Measurements from ENCODE around the gene TMEM126A.
A peak's percentile ranks its signal among the peaks of the same experiment; 100 is the strongest.
"Not testable (repeated sequence)": the region's sequence is repeated elsewhere in the genome, so short reads cannot be mapped to it uniquely, and the experiment has no call there.

The TMEM126A gene

DNA sequence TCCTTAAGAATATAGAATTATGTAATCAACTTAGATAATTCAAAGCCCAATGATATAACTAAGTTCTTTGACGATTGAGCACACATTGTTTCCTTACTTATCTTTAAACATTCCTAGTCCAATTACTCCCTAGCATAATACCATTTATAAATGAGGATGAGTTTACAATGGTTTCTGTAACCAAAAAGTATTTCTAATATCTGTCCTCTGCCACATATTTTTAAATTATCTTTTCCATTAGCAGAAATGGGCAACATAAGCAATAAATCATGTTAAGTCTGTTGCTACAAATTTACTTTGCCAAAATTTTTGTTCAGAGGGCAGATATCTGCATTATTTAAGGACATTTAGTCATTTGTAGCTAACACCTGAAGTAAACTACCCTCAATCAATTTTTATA, 10.4 kb downstream of the TMEM126A start:
- no peak for DNase-seq (ENCODE audit: low read depth)

DNA sequence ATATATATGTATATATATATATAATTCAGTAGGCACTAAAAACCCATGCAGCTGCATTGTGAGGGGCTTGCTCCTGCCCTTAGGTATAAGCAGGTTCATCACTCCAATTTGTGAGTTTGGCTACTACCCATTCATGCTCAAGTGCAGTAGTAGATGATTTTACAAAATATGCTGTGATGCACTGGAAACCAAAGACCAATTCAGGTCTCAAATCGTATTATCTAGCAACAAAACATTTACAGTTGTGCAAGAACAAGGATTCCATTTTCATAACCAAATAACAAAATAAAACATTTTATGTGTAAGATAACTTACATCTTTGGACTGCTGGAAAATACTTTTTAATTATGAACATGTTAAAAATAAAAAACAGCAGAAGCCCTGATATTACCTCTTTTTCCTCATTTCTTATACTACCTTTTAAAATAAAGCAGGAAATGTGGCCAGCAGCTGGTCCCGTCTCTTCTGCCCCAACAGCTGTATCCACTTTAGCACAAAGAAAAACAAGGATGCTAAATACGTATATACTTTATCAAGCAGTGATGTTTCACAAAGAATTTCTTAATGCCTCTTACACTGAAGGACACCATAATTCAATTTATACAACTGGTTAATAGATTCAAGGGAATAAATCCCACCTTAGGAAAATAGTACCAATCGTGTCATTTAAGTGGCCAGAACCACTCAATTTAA, 14.4 kb downstream of the TMEM126A start:
- DNase-seq (ENCODE audit: low read depth): no peak

DNA sequence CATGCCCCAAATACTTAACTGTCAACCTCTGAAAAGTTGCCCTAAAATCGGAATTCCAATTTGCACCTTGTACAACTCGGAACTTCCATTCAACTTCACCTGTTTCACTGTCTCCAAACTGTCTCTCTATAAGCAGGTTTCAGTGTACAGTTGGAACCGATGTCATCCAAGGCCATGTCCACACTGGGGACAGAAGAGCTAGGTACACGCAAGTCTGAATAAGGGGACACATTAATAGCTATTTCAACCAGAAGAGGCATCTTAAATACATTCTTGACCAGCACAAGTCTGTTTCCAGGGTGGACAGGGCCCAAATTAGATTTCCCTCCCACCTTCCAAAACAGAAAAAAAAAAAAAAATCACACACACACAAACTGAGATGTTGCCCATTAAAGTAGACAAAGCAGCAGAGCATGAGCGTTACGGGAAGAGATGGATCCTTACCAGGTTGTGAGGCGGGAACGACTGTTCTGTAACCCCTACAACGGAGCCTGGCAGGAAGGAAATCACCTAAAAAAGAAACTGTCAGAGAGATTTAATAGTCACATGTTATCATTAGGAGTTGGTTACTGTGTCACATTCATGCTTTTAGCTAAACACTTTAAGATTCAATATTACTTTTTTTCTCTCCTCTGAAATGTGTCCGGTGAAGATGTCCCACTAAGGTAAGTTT, 15.4 kb downstream of the TMEM126A start:
- no peak for DNase-seq (ENCODE audit: low read depth)

DNA sequence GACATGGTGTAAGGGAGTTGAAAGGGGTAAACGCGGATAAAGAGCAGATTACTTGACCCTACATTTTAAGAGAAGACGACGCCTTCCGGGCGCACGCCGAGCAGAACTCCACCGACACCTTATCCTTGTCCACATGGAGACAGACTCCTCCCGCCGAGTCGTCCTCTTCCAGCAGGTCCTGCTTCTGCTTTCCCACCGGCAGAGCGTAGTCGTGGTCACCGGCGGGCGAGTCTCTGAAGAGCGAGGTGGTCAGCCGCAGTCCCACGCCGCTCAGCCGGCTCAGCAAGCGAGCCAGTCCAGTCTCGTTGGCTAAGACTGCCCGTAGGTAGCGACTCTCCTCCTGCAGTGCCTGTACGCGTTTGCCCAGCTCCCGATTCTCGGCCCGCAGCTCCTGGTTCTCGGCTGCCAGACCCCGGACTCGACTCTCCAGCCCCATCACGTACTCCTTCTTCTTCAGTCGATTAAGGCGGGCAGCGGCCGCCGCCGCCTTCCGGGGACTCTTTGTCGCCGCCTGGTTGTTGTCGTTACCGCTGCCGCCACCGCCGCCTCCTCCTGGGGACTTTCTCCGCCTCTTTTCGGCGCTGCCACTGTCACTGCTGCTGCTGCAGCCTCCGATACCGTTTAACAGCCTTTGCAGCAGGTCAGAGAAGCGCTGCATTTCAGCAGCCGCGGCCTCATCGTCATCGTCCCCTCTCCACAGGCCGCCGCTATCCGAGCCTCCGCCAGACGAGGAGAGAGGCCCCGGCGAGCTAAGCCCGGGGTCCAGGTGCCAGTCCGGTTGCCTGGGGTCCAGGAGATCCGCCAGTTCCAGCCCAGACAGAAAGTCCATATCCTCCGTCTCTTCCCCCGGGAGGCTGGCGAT, 16.2 kb downstream of the TMEM126A start:
- DNase-seq (ENCODE audit: low read depth): peak; percentile 84

DNA sequence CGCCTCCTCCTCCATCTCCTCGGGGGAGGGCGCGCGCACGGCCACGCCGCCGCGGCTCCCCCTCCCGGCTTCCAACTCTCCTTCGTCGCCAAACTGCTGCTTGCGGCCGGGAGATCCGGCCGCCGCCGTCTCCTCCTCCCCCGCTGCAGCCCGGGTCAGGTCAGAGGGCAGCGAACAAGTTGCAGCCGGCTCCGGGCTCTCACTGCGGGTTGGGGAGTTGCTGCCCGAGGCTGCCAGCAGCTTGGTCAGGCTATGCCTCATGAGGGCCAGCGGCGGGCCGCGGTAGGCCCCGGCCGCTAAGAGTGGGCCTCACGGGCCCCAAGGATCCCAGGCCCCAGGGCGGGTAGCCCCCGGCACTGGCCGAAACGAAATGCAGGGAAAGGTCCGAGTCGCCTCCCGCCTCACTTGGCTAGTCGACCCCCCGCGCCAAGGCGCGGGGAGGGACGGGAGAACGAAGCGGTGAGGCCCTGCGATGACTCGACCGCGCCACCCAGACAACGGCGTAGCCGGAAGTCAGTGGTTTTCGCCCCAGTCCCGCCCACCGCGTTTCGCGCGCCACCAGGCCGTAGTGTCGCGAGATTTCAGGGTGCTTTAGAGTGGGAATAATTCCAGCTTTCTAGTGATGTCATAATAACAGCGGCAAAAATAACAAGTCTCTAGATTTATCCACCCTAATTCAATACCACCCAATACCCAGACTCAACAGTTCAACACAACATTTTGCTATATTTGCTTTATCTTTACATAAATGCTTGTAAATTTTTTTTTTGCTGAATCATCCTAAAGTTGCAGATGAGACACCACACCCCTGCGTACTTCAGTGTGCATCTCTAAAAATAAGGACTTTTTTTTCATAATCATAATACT, 17.1 kb downstream of the TMEM126A start, which contains the start of gene CREBZF:
Gene CREBZF (minus strand): TSS at position 515 of the 867 bp plus-strand sequence. CDS start 254 bp downstream, at position 261.
- peak; percentile 89 for DNase-seq (ENCODE audit: low read depth)

DNA sequence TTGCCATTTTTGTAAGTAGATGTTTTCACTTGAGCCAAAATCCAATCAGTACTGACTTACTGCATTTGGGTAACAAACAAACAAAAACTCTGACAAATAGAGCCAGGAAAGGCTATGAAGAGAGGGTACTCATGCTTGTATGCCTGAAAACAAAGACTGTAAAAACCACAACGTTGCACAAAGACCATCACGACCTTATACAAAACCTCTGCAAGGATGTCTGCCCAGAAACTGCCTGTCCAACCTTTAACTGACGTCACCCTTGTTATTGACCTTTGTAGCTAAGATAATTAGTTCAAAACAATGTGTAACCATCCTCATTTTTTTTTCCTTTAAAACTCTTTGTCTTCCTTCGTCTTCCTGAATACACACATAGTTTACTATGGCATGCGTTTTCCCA, 18.0 kb downstream of the TMEM126A start:
- no peak for DNase-seq (ENCODE audit: low read depth)

DNA sequence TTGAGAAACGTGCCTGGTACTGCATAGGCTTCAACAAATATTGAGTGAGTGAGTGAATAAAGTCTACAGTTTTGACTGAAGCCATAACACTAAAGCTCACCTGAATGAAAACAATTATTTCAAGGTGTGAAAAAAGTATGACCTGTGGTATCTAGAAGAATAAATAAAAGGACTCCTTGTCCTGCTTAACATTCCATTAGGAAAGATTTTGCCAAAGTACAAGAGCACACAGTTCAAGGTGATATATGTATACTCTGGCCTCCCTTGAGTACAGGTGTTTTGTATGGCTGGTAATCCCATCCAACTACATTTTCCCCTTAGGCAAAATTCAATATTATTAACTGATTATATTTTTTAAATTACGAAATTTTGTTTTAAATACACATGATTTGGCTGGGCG, 18.9 kb downstream of the TMEM126A start:
- DNase-seq (ENCODE audit: low read depth): no peak

DNA sequence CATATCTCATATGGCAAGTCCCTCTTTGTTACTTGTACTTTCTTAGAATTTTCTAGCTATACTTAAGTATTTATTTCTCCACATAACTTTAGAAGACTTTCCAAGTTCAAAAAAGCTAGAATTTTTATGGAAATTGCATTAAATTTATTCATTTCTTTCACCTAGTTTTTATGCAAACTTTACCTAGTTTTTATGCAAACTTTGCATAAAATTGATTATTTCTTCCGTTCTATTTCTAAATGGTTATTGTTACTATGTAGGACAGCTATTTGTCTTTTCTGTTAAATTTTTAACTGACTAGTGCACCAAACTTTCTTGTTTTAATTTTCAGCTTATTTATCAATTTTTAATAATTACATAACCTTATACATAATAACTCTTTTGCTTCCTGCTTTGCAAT, 20.4 kb downstream of the TMEM126A start:
- no peak for DNase-seq (ENCODE audit: low read depth)

DNA sequence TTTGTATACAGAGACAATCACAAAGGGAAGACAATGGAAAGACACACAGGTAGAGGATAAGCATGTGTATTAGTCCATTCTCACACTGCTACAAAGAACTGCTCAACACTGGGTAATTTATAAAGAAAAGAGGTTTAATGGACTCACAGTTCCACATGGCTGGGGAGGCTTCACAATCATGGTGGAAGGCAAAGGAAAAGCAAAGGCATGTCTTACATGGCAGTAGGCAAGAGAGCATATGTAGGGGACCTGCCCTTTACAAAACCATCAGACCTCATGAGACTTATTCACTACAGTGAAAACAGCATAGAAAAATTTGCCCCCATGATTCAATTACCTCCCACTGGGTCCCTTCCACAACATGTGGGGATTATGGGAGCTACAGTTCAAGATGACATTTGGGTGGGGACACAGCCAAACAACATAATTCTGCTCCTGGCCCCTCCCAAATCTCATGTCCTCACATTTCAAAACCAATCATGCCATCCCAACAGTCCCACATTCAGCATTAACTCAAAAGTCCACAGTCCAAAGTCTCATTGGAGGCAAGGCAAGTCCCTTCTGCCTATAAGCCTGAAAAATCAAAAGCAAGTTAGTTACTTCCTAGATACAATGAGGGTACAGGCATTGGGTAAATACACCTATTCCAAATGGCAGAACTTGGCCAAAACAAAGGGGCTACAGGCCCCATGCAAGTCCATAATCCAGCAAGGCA, 23.3 kb downstream of the TMEM126A start:
- not testable (repeated sequence) for DNase-seq (ENCODE audit: low read depth)

DNA sequence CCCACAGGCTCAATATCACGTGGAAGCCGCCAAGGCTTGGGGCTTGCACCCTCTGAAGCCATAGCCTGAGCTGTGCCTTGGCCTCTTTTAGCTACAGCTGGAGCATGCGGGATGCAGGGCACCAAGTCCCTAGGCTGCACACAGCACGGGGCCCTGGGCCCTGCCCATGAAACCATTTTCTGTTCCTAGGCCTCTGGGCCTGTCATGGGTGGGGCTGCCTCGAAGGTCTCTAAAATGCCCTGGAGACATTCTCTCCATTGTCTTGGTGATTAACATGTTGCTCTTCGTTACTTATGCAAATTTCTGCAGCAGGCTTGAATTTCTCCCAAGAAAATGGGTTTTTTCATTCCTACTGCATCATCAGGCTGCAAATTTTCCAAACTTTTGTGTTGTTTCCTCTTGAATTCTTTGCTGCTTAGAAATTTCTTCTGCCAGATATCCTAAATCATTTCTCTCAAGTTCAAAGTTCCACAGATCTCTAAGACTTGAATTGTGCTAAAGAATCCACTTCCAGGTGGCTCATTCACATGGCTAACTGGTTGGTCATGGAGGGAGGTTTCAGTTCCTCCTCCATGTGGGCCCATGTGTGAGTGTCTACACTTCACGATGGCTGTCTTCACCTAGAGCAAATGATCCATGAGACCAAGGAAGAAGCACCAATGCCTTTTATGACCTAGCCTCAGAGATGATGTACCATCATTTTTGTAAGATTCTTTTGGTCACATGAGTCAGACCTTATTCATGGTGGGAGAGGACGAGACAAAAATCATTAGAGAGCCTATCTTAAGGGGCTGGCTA, 24.5 kb downstream of the TMEM126A start:
- DNase-seq (ENCODE audit: low read depth): no peak

DNA sequence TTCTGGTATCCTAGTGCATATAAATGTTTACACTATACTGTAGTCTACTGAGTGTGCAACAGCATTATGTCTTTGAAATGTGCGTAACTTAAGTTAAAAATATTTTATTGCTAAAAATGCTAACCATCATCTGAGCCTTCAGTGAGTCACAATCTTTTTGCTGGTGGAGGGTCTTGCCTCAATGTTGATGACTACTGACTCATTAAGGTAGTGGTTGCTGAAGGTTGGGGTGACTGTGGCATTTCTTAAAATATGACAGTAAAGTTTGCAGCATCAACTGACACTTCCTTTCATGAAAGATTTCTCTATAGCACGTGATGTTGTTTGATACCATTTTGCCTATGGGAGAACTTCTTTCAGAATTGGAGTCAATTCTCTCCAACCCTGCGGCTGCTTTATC, 25.6 kb downstream of the TMEM126A start:
- no peak for DNase-seq (ENCODE audit: low read depth)

DNA sequence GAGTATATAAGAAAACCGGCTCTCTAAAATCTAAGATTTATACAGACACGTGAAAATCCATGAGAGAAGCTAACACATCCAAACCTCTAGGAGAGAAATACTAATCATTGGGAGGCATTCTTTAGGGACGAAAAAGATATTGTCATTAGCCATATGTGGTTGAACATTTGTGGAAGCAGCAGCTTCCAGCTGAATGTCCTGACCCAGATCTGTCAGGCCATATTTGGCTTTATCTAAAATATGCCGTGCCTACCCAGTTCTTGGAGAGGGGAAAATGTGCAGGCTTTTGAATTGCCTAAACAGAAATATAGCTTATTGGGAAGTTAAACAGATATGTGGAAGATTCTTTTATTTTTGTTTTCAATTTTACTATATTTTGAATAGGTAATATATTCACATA, 31.8 kb downstream of the TMEM126A start:
- no peak for DNase-seq (ENCODE audit: low read depth)

DNA sequence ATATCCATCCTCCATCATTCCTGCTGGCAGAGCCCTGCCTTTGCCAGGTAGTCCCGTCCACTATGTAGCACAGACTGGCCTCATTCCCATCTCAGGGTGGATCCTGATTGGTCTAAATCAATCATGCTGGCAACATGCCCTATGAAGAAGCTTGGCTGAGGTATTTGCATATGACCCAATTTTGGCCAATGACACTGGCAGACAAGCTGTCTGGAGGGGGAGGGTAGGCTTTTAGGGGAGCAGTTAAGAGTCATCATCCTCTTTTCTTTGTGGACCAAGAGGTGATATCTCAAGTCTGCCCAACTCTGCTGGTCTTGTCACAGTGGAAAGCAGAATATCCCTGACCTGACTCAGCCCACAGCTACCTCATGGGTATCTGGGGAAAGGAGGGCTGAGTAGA, 33.1 kb downstream of the TMEM126A start:
- no peak for DNase-seq (ENCODE audit: low read depth)

DNA sequence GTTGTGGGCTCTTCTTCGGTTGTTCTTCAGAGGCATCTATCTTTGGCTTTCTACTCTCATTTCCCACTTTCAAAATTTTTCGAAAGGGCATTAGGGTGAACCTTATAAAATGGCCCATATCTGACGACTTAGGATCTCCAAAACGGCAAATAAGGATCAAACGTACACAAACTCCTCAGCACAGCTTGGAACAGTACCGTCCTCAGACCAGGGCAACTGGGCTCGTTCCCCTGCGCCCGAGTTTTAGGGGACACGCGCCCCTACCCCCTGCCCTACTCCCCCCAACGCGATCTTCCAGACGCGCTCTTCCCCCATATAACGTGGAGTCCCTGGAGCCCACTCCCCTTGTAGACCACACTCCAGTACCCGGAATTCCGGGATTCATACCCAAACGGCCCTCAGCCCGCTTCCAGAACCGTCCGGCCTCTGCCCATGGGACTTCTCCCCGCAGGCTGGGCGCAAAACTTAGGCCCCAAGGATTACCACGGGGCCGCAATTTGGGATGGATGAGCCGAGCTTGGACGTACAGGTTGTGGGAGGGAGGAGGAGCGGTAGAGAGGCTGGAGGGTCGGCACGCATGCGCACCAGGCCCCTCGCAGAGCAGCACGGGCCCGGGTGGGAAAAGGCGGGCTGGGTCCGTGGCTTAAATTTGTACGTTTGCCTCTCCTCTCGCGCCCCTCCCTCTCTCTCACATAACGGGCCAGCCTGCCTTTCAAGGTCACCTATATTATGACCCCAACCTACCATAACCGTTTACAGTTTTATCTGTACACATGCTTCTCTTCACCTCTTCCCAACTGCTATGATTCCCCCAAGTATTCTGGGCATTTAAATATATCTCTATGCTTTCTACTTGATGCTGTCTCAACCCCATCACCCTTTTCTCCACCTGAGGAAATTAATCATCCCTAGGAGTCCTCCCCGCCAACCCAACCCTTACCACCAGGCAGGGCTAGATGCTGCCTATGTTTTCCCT, 34.9 kb downstream of the TMEM126A start:
- DNase-seq (ENCODE audit: low read depth): peak; percentile 49

DNA sequence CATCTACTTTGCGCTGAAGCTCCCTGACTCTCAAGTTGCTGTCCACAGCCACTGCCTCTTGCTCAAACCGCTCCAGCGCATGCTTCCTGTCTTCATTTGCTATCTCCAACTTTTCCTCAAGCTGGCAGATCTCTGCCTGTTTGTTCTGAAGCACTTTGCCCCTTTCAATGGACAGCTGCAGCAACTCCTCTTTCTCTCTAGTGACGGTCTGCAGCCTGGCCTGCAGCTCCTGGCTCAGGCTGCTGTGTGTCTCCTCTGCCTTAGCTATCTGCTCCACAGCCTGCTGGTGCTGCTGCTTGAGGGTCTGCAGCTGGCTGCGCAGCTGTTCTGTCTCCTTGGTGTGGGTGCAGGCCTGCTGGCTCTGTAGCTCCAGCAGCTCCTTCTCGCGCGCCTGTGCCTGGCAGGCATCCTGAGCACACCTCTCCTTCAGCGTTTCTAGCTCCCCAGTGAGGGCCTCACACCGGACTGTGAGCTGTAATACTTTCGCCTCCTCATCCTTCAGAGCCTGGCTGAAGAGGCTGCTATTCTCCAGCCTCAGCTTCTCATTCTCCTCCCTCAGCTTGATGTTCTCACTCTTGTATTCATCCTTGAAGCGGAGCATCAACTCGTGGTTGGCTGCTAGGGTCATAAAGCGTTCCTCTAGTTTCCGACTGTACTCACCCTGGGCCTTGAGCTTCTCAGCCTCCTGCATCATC, 37.5 kb downstream of the TMEM126A start:
- no peak for DNase-seq (ENCODE audit: low read depth)

DNA sequence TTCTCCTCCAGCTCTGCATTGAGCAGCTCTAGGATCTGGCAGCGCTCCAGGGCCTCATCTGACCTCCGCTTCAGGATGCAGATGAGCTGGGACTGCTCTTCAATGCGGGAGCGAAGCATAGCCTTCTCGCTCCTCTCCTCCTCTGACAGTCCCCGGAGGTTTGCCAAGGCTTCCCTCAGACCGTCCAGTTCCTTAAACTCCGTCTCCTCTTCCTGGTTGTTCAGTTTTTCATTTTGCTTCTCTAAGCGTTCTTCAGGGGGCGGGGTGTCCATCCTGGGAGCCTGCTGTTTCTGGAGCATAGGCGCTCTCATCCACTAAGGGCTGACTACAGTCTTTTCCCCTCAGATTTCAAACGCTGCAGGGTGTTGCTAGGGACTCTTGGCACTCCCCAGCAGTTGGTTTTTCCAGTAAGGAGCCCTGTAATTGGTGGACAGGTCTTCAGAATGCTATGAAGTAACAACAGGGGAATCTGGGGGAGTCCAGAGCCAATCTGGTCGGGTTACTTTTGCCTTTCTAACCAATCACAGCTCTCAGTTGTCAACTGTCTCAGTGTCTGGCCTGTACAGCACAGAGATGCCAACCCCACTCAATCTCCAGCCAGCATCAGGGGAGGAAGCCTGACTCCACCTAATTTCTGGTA, 38.2 kb downstream of the TMEM126A start, which contains the start of gene CCDC89:
Gene CCDC89 (minus strand): TSS at position 376 of the 640 bp plus-strand sequence. CDS start 65 bp downstream, at position 311.
- no peak for DNase-seq (ENCODE audit: low read depth)

DNA sequence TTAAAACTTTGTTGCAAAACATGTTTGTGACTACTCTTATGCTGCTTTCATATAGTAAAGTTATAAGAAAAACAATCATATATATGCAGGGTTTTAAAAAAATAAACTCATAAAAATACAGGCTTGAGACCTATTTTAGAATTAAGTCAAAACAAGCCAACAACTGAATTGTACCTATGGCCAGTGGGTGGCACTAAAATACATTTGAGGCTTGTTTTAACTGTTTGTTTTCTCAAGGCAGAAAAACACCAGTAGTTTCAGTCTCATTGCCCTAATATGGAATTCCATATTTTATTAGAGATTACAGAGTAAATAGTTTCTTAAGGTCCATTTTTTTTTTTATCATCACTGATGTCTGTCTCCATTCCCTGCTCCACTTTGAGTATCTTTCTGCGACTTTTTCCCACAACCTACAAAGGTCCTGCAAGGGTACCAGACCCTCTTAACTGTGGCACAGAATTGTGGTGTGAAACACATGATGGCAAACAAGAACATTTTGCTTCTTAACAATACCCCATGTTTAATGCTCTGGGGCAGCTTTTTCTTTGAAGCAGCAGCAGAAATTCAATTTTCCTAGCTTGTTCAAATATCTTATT, 46.7 kb downstream of the TMEM126A start:
- no peak for DNase-seq (ENCODE audit: low read depth)
